Measurements from ENCODE around the gene L3MBTL4. TPM values are rescaled to one million over a fixed set of nuclear protein-coding genes. Genes with fewer than 3 reads are reported as not detected.

Gene L3MBTL4
- total RNA-seq, 6 donors from 2014 or later = 13.2 to 29.1 (median 14.8) TPM

GRCh38 chr18:5969355-5969988, 445.2 kb downstream of the L3MBTL4 start:
- WGBS, 2 donors = 88 to 90% methylated on average over 9 to 16 of the region's 16 CpGs
- Histone ChIP-seq H3K4me1 (no peaks in the 10 kb centered on the region), H3K27ac (no peak overlapping the region), H3K9me3 (no peaks in the 10 kb centered on the region), H3K36me3 (no peaks in the 10 kb centered on the region), H3K4me3 (no peak overlapping the region), H3K27me3 (no peaks in the 10 kb centered on the region)
- TF ChIP-seq, protein P1, sequence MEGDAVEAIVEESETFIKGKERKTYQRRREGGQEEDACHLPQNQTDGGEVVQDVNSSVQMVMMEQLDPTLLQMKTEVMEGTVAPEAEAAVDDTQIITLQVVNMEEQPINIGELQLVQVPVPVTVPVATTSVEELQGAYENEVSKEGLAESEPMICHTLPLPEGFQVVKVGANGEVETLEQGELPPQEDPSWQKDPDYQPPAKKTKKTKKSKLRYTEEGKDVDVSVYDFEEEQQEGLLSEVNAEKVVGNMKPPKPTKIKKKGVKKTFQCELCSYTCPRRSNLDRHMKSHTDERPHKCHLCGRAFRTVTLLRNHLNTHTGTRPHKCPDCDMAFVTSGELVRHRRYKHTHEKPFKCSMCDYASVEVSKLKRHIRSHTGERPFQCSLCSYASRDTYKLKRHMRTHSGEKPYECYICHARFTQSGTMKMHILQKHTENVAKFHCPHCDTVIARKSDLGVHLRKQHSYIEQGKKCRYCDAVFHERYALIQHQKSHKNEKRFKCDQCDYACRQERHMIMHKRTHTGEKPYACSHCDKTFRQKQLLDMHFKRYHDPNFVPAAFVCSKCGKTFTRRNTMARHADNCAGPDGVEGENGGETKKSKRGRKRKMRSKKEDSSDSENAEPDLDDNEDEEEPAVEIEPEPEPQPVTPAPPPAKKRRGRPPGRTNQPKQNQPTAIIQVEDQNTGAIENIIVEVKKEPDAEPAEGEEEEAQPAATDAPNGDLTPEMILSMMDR (IDR thresholded peaks at IDR 0.05) = no peak
- TF ChIP-seq POLR2A (IDR thresholded peaks at IDR 0.05) (no peak), POLR2AphosphoS5 (IDR thresholded peaks at IDR 0.05) (no peak), EP300 (IDR thresholded peaks at IDR 0.05) (no peak)
- ATAC-seq (ENCODE audit: low FRiP score in 2 of 2) (no peak), DNase-seq (no peak)

DNA sequence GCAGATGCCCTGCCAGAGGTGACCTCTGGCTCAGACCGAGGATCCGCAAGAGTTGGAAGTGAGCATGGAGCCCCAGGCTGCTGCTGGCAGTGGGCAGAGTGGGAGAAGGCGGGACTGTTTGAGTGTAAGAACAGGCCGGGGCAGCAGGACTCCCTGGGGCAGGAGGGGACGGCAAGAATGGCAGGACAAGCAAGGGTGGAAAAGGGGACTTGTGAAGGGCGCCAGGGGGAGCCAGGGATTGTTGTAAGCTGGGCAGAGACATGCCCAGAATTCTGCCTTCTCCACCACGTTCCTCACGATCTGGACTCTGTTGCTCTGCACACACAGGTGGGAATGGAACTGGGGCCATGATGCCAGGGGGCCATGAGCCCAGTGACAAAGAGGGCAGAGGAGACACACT, 447.0 kb downstream of the L3MBTL4 start:
- no peaks in the 10 kb centered on the region for H3K9me3 ChIP-seq
- H3K27ac ChIP-seq = no peak overlapping the region
- H3K36me3 ChIP-seq = no peaks in the 10 kb centered on the region
- H3K4me3 ChIP-seq = no peak overlapping the region
- no peaks in the 10 kb centered on the region for H3K4me1 ChIP-seq
- WGBS, 2 donors = 92 to 96% methylated on average over 8 of the region's 8 CpGs
- peak in 1 of 2 donors; percentile 28 for DNase-seq
- no peak for ATAC-seq (ENCODE audit: low FRiP score in 2 of 2)
- H3K27me3 ChIP-seq = no peaks in the 10 kb centered on the region
- TF ChIP-seq, protein P1 (IDR thresholded peaks at IDR 0.05) = no peak
- no peak for TF ChIP-seq EP300 (IDR thresholded peaks at IDR 0.05)
- TF ChIP-seq POLR2A (IDR thresholded peaks at IDR 0.05) = no peak
- TF ChIP-seq POLR2AphosphoS5 (IDR thresholded peaks at IDR 0.05) = no peak

- 91 to 92% methylated on average over 8 of the region's 8 CpGs for WGBS, 2 donors
- TF ChIP-seq EP300 (IDR thresholded peaks at IDR 0.05) (no peak), POLR2A (IDR thresholded peaks at IDR 0.05) (no peak), POLR2AphosphoS5 (IDR thresholded peaks at IDR 0.05) (no peak)
- TF ChIP-seq, protein P1 (IDR thresholded peaks at IDR 0.05) = no peak
- Histone ChIP-seq H3K4me1 (no peaks in the 10 kb centered on the region), H3K27me3 (no peaks in the 10 kb centered on the region), H3K36me3 (no peaks in the 10 kb centered on the region), H3K4me3 (no peak overlapping the region), H3K9me3 (no peaks in the 10 kb centered on the region), H3K27ac (no peak overlapping the region)
- DNase-seq (no peak), ATAC-seq (ENCODE audit: low FRiP score in 2 of 2) (no peak)
Observed at GRCh38 chr18:5967007-5967406, 447.7 kb downstream of the L3MBTL4 start.

DNA sequence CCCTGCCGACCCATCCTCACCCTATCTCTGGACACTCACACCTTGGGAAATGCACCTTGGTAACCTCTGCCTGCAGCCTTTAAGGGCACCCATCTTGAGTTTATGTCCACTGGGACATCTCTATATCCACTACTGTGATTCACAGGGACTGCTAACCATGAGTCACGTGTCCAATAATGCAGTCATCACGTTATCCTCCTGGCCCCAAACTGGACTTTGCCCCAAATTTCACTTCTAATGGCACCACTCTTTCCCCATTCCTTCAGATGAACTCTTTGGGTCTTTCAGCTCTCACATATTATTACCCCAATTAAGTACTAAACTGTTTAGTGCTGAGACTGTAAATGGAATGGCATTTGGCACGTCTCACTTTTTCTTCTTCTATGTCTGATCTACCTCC, 448.2 kb downstream of the L3MBTL4 start:
- Histone ChIP-seq H3K4me3 (no peak overlapping the region), H3K9me3 (no peaks in the 10 kb centered on the region), H3K4me1 (no peaks in the 10 kb centered on the region), H3K36me3 (no peaks in the 10 kb centered on the region), H3K27me3 (no peaks in the 10 kb centered on the region), H3K27ac (no peak overlapping the region)
- DNase-seq (no peak), ATAC-seq (ENCODE audit: low FRiP score in 2 of 2) (no peak)
- TF ChIP-seq, protein P1 (IDR thresholded peaks at IDR 0.05) = no peak
- TF ChIP-seq POLR2AphosphoS5 (IDR thresholded peaks at IDR 0.05) = no peak
- TF ChIP-seq EP300 (IDR thresholded peaks at IDR 0.05) = no peak
- no peak for TF ChIP-seq POLR2A (IDR thresholded peaks at IDR 0.05)
- WGBS, 2 donors = 93 to 97% methylated on average over 4 of the region's 4 CpGs

DNA sequence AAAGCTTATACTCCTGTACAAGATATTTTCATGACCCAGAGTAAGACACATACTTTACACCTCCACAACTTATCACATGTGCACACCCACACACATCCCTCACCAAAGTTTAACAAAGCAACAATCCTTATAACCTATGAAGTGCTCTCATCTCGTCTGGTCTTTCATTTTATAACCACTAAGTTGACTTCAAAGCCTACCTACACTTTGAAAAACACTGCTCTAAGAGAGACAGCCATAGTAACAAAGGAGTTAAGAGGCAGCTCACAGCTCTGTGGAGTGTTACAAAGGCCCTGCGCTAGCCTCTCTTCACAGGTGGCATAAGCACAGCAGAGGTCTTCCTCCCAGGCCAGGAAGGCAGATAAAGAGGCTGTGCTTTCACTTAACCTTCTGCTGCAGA, 449.7 kb downstream of the L3MBTL4 start:
- Histone ChIP-seq H3K27me3 (no peaks in the 10 kb centered on the region), H3K36me3 (no peaks in the 10 kb centered on the region), H3K9me3 (no peaks in the 10 kb centered on the region), H3K27ac (no peak overlapping the region), H3K4me3 (no peak overlapping the region), H3K4me1 (no peaks in the 10 kb centered on the region)
- 62 to 69% methylated on average over 2 of the region's 2 CpGs for WGBS, 2 donors
- TF ChIP-seq POLR2AphosphoS5 (IDR thresholded peaks at IDR 0.05) = no peak
- TF ChIP-seq EP300 (IDR thresholded peaks at IDR 0.05) = no peak
- TF ChIP-seq, protein P1 (IDR thresholded peaks at IDR 0.05) = no peak
- no peak for TF ChIP-seq POLR2A (IDR thresholded peaks at IDR 0.05)
- ATAC-seq (ENCODE audit: low FRiP score in 2 of 2) (no peak), DNase-seq (no peak)

All from upper lobe of left lung (tissue), 6 donors.